HG03139 (cell line): ENCODE data around the gene RHOB.

Source experiments
- ATAC-seq: cut with Tn5 transposase; IDR thresholded peaks from one replicate; pipeline ENCODE4 v1.9.1; 2021; ENCODE audit not compliant: unreplicated experiment

Gene RHOB

DNA sequence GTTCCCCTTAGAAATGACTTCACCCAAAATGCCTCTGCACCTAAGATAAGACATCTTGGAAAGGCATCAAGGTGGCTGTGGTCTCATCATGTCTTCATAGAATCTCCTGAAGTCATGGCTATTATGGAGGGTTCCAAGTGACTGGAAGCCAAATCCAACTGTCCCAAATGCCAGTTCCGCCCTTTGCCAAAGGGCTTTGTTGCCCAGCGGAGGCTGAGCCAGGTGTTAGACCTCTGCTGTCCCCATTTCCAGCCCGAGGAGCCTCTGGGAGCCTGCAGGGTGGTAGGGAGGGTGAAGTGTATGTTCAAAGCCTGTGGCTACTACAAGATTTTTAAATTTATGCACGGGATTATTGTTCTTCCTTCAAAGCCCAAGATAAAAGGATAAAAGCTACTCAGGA is 25.7 kb downstream of the RHOB start:
- no peak for ATAC-seq

DNA sequence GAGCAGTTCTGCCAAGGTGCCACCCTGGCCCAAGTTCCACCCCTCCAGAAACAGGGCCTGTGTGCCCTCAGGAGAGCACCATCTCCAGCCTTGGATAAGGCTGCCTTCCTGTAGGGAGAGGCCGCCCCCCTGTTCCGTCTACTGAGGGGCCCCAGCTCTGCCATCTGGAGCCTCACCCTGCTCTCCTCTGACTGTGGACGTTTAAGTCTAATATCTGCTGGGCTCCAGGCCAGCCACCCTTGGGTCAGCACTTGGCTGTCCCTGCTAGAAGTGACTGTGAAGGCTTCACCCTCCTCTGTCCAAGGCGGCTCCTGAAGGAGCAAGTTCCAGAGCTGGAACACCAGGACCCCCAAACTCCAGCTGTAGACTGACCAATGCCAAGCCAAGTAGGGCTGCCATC is 26.3 kb downstream of the RHOB start:
- no peak for ATAC-seq

DNA sequence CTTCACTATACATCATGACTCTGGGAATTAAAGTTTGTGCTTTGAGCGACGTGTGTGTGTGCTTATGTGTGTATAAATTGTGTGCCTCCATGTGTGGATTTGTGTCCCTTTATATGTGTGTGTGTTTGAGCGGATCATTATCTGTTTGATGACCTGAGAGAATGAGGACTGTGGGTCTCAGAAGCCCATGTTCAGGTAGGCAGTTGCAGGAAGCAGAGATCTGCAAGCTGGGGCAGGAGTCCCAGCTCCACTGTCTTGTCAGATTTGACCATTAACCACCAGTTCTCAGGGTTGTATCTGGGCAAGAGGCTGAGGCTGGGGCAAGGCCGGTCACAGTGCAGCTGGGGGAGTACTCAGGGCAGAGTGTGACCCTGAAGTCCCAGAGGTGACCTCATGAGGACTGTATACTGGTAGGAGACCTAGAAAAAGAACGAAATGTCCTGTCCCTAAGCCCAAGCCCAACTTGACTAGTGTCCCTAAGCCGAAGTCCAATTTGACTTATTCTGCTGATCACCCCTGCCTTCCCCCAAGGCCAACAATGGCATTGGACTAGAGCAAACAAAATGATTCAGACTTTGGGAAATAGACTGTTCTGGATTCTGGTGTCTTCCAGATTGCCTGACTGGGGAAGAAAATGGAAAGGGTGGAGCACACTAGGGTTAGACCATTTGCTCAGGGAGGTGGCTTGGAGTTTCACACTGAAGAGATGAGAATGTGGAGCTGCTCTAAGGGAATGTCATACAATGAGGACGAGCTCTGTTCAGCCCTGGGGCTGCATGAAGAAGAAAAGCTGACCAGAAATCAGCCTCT is 28.1 kb downstream of the RHOB start:
- no peak for ATAC-seq

DNA sequence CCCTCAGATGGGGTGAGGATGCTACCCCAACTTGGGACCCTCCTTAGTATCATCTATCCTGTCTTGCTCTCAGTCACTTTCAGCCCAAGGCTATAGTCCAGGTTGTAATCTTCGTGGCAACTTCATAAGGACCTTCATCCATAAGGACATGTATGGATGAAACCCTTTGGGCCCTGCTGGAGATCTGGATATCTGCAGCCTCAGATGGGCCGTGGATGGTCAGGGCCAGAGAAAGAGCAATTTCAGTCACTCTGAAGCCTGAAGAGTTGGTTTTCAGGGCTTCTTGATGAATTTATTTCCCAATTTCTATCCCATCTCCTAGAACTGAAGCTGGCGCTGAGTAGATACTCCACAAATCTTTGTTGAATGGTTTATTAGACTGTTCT is 28.7 kb downstream of the RHOB start:
- ATAC-seq, result no peak

DNA sequence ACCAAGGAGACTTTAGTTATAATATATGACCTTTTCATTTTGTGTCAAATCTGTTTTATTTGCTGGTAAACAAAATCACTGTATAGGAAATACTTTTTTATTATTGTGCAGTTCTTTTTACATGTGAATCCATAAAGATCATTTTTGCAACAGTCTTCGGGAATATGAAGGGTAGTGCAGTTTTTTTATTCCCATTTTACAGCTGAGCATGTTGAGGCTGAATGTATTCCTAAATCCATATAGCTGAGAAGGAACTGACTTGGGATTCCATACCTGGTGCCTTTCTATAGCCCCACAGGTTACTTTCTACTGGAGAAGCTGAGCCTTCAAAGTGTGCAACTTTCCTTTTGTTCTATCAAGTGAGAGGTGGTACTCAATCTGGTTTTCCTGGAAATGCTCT is 29.6 kb downstream of the RHOB start:
- no peak for ATAC-seq

DNA sequence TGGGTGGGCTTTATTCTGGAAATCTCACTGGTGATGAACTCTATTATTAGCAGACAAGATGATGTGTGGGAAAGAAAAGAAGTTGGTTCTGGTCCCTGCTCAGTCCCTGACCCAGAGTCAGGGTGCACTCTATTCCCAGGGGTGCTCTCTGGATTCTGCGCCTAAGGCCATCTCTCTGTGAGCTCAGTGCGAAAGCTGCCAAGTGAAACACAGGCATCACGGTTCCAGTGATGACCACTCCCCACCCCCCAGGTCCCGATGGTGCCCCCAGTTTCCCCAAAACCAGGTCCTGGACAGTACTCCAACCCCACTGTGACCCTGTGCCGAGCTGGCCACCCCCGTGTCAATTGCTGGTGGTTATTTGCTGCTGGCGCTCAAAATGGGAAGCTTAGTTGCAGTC is 30.1 kb downstream of the RHOB start:
- no peak for ATAC-seq

DNA sequence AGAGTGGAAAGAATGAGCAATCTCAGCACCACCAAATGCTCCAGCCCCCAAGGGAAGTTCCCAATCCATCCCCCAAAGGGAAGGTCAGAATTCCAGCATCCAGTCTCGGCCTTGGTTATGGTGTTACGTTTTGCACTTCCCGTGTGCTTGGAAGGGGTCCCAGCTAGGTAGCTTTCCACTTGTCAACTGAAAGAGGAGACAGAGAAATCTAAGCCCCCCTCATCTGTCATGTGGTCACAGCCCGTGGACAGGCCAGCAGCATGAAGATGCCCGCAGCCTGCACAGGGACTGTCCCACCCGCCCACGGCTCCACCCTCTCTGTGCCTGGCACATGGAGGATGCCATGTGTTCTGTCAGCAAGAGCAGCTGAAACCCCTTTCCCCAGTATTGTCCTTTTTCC is 32.1 kb downstream of the RHOB start:
- ATAC-seq, result no peak

DNA sequence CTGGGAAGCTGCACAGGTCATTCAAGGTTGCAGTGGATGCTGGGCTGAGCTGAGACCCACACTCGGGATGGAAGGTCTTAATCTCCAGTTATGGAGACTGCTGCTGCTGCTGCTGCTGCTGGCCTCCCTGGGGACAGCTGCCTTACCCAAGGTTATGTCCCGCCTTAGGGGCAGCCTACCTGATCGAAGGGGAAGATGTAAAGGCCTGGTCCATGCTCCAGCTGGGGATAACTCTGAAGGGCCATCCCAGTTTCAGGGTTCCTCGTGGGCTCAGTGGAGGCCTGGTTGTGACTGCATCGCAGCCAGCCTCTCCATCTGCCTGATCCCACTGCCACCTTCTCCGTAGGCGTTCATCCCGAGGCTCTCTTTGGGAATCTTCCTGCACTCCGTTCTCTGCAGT is 33.0 kb downstream of the RHOB start:
- no peak for ATAC-seq

DNA sequence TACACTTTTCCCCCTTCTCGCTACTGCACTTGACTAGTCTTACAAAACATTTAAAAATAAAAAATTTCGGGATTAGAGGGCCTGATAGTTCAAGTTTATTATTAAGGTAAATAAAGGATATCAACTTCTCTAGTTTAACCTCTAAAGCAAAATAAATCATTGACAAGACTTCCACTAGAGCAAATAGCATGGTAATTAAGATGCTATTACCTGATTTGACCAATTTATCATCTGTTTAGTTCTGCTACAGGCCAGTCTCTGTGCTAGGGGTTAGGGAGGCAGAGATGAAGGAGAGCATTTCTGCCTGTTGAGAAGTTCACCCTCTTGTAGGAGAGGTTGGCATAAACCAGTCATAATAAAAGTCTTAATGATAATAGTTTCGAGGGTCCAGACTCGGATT is 34.0 kb downstream of the RHOB start:
- no peak for ATAC-seq

DNA sequence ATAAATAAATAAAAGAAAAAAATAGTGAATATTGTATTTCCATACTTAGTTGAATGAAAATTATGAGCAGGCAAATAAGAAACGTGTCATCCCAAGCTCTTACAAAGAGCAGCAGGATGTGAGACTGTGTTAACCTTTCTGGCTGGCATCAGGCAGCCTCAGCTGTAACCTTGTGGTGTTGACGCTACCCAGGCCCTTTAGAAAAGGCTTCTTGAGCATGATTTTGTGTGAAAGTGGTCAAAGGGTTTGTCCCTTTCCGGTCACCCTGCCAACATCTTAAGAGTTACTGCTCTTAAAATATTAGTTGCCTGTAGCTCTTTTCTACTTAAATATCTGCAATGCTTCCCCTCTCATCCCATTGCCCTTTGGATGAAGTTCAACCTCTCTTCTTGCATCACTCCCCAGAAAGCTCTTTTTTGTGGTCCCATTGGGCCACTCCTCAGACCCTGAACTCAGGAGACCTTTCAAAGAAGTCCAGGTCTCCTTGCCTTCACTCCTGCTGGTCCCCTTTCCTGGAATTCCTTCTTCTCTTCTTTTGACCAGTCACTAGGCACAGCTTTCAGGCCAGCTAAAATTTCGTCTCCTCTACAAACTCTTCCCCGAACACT is 35.0 kb downstream of the RHOB start:
- no peak for ATAC-seq

DNA sequence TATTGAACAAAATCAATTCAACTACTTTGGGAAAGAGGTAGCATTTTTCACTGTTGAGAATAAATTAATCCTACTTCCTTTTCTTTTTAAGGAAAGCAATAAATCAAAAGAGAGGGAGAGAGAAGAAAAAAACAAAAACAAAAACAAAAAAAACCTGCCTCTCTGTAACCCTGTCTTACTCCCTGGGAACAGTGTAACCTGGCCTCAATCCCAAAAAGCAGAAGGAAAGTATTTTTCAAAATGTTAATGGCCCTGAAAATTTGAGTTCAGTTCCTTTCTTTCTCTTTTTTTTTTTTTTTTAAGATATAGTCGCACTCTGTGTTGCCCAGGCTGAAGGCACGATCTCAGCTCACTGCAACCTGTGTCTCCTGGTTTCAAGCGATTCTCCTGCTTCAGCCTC is 35.9 kb downstream of the RHOB start:
- no peak for ATAC-seq

DNA sequence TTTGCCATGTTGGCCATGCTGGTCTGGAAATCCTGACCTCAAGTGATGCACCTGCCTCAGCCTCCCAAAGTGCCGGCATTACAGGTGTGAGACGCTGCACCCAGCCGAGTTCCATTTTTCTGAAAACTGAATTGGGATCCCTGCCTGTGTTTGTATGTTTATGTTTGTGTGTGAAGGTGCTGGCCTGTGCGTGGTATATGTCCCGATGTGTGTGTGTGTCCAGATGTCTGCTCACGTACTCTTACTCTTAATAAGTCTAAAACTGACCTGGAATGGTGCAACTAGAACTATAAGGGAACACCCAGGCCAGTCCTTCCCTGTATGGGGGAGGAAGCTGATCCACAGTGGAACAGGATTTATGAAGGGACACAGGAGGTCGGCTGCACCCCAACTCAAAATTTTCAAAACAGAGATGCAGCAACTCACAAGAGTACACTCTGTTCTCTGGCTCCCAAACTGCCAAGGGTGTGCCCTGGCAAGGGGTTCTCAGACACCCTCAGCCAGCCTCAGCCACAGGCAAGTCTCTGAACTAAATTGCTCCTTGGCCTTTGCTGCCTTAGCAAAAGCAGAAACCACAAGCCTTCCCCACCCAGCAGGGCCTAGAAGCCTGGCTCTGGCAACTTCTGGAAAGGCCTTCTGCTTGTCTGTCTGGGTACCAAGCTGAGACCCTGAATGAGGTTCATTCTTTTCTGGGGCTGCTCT is 36.5 kb downstream of the RHOB start:
- ATAC-seq, result no peak

DNA sequence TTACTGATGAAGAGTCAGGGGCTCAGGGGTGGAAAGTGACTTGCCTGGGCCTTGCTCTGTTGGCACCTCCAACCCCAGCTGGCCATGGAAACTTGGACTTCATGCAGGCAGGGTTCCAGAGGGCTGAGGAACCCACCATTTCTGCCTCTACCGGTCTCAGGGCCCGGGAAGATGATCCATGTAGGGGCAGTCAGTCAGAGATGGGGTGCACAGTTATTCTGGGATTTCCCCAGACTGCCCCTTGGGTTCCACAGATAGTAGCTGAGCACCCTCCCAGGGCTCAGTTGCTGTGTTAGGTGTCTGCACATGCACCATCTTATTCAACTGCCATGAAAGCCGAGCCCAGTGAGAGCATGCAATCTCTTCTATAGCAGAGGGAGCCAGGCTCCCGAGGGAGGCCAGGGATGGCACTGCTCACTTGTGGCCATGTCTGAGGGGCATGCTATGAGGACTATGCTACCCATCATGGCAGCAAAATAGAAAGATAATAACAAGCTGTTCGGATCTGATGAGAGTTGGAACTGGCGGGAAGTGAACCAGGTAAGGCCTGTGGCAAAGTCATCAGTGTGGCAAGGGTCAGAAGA is 37.3 kb downstream of the RHOB start:
- no peak for ATAC-seq

DNA sequence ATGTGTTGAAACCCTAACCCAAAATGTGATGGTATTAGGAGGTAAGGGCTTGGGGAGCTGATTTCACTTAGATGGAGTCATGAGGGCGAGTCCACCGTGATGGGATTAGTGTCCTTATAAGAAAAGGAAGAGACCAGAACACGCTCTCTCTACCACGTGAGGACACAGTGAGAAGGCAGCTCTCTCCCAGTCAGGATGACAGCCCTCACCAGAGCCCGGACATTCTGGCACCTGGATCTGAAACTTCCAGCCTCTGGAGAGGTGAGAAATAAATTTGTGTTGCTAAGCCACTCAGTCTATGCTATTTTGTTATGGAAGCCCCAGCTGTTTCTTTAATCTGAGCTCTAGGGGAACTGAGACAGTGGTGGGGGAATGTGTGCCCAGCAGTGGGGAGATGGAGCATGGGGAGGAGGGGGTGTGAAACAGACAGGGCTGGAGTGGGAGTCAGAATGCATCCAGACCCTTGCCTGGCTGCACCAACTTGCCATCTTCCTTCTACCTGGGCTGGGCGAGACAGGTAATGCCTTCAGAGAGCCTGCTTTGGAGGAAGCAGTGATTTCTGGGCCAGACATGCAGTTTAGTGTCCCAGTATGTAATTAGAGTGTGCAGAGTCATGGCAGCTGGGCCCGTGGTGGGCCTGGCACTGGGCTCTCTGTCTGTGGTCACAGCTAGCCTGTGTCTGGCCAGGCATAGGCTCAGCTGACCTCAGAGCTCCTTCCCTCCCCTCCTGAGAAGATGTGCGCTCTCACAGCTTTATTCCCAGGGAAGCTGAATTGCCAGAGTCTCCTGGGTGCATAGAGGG is 38.1 kb downstream of the RHOB start:
- no peak for ATAC-seq

DNA sequence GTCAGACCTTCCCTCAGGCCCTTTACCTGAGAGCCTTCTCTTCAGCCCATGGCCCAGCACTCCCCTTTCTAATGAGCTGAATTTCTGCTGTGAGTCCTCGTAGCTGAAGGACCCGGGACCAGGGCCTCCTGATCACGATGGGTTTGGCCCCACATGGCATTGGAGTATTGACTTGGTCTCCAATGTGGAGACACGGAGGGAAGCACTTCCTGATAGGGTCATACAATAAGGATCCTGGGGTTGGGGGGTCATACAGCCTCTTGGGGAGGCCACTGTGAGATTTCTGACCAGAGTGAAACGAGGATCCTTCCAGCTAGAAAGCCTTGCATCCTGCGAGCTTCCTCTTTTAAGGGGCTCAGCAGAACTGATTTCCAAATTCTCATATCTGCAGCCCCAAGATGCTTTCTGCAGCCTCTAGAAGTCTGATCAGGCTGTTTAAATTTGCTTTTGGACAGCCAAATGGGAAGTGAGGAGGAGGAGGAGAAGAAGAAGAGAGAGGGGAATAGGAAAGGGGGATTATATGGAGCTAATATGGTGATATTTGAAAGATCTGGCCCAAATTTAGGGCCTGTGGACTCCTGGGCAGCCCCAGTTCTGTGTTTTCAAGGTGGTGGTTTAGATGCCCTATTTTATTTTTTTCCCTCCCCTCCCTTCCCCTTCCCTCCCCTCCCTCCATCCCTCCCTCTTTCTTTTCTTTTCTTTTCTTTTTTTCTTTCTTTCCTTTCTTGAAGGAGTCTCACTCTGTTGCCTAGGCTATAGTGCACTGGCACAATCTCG is 38.9 kb downstream of the RHOB start:
- ATAC-seq, result no peak

DNA sequence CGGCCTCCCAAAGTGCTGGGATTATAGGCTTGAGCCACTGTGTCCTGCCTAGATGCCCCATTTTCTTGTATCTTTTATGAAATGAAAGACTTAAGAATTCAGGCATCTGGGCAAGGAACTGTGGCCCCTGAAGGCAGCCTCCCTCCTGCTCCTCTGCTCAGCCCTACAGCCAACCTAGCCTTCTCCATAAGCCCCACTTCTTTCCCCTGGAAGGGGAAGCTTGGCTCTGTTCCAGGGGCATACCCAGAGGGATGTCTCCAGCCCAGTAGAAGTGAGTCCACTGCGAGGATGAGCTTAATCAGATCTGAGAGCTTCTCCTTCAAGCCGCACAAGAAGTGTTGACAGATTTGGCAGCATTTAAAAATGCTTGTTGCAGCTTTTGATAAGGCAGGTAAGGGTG is 39.7 kb downstream of the RHOB start:
- ATAC-seq, result no peak

DNA sequence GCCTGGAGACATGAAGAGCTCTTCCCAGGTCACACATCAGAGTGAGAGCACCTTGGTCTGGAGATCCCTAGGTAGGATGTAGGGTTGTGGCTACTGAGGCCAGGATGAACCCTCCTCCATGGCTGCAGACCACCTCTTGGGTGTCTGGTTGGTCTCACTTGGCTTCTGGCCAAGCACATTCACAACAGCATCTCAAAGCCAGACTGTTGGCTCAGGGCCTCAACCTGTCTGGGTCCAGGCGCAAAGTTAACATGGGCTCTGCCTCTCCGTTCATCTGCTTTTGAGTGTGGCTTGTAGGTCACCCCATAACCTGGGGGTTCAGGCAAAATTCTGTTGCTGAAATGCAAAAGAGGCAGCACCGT is 40.1 kb downstream of the RHOB start:
- ATAC-seq, result no peak

DNA sequence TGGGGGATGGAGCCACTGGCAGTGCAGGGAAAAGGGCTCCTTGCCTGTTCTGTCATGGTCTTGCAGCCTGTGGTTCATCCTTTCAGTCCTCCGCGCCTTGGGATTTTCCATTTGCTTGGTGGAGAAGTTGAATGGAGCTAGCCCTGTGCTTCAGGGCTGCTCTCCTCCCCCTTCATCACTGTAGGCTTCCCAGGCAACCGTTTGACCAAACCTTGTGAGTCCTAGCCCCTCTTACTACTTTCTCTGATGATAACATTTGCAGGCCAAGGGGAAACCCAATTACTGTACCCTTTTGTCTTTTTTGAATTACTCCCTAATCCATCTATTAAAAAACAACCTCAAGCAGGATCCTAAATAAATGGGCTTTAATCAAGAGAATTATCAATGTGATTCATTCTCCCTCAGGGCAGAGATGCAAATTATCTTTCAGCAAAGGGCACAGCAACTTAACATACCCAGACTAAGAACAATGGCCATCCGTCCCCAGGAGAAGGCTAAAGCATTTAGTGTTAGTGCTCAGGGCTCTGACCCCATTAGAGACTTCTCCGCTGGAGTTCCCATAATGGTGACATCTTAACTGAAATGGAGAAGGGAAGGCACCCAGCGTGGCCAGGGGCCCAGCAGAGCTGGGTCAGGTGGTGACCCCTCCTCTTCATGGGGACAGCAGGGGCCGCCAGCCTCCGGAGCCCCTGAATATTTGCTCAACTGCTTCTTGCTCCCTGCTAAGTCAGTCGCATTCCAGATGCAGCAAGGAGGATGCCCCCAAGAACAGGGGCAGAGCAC is 40.7 kb downstream of the RHOB start:
- ATAC-seq, result no peak

DNA sequence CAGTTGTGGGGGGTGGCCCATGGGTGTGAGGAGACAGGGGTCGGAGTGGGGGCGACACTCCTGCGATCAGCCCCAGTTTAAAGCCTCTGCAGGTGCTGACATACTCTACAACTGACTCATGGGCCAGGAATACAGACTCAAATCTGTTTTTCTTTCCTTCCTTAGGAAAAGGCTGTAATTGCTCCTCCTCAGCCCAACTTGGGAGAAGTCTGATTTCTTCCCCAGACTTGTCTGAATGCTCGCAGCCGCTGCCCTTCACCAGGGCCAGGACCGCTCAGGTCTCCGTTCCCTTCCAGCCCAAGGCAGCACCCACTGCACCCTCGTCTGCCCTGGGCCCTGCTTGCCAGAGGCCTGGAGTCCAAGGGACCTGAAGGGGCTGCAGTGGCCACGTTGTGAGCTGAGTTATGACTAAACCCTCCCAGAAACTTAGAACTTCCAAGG is 41.3 kb downstream of the RHOB start:
- ATAC-seq, result no peak

DNA sequence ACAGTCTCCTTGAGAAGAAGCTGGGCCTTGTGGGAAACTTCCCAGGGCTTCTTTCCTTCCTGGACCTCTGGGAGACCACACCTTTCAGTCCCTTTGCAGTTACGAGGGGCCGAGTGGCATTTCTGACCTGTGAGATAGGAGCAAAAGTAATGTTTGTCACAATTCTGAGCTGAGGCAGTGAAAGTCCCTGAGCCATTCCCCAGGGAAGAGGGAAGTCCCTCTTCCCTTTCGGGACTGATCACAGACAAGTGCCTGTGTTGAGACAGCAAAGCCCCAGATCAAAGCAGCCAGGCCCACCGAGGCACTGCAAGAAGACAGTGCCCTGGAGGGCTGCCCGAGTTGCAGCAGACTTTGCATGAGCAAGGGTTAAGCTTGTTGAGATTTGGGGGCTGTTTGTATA is 41.9 kb downstream of the RHOB start:
- no peak for ATAC-seq
